GM06990 (cell line): ENCODE results near the gene CDH20.

Experiments
- DNase-seq: peaks from one replicate; pipeline ENCODE4 v3.0.0-alpha.2; 2011; ENCODE audit not compliant: insufficient read length; ENCODE audit errors: extremely low read depth
- H3K27me3 ChIP-seq: replicated peaks from 2 replicates; pipeline ENCODE4 v1.6.0; 2011; ENCODE audit warnings: low read length; ENCODE audit not compliant: control insufficient read depth, insufficient read depth
- H3K36me3 ChIP-seq: 2 replicates; pipeline ENCODE4 v1.5.1; 2011; ENCODE audit warnings: low read length; ENCODE audit not compliant: control insufficient read depth, insufficient read depth
- H3K4me3 ChIP-seq: replicated peaks from 2 replicates; pipeline ENCODE4 v1.5.1; 2011; ENCODE audit warnings: low read depth, mild to moderate bottlenecking, control low read depth, low read length
- TF ChIP-seq, protein P1 (sequence below): IDR thresholded peaks from 2 replicates; pipeline ENCODE4 v1.5.1; 2011; ENCODE audit warnings: low read length, control low read depth, mild to moderate bottlenecking, inconsistent platforms; ENCODE audit not compliant: insufficient read depth, poor library complexity, severe bottlenecking

Gene CDH20

DNA sequence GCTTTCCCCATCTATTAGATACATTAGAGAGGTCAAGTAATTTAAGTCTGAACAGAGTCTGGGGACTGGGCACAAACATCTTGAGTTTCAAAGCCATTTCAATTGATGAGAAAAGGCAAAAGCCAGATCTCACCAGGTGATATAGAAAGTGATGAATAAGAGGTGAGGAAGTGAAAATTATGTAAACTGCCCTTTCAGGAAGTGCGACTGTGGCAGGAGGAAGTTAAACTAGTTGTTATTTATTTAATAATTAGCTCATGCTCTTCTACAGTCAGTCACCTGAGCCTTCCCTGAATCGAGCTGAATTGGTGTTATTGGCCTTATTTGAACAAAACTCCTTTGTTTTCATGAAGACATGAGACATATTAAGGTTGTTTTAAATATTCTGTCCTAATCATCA, 115.1 kb downstream of the CDH20 start:
- H3K36me3 ChIP-seq, result no peaks in the 10 kb centered on the region
- no peak for DNase-seq

DNA sequence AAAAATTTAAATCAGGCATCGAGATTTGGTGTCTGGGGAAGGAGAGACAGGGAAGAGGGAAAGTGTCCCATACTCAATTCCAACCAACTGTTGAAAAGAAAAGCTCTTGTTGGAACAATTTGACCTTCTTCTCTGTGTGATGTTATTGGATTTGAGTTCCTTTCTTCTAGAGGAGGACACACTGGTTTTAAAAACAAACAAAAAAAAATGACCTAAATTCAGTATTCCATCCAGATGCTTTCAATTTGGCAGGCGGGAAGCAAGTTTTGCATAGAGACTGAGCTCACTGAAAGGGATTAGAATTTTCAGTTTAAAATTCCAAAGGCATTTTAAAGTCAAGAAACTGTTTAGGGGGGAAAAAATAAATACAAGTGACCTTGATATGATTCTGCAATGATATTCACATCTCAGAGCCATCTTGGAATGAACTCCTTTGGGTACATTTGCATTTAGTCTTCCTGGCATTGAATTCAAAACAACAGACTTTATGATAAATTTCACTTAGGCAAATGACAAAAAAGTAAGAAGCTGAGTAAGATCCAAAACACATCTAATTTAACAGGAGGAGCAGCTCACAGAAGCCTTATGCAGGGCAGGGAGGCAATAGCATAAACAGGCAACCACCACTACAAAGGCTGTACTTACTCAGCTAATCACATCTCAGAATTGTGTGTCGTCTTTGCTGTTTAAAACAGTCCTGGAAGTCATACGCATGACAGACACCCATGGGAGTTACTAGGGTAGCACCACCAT, 126.8 kb downstream of the CDH20 start:
- Histone ChIP-seq H3K4me3 (no peak overlapping the region), H3K36me3 (no peaks in the 10 kb centered on the region), H3K27me3 (no peaks in the 10 kb centered on the region; the same call in 1 of the 2 replicates)
- DNase-seq, result no peak
- TF ChIP-seq, protein P1, sequence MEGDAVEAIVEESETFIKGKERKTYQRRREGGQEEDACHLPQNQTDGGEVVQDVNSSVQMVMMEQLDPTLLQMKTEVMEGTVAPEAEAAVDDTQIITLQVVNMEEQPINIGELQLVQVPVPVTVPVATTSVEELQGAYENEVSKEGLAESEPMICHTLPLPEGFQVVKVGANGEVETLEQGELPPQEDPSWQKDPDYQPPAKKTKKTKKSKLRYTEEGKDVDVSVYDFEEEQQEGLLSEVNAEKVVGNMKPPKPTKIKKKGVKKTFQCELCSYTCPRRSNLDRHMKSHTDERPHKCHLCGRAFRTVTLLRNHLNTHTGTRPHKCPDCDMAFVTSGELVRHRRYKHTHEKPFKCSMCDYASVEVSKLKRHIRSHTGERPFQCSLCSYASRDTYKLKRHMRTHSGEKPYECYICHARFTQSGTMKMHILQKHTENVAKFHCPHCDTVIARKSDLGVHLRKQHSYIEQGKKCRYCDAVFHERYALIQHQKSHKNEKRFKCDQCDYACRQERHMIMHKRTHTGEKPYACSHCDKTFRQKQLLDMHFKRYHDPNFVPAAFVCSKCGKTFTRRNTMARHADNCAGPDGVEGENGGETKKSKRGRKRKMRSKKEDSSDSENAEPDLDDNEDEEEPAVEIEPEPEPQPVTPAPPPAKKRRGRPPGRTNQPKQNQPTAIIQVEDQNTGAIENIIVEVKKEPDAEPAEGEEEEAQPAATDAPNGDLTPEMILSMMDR, result no peak

More for the DNA sequence above, 115.1 kb downstream of the CDH20 start:
- Histone ChIP-seq H3K27me3 (no peaks in the 10 kb centered on the region), H3K4me3 (no peak overlapping the region)
- TF ChIP-seq, protein P1, result no peak

DNA sequence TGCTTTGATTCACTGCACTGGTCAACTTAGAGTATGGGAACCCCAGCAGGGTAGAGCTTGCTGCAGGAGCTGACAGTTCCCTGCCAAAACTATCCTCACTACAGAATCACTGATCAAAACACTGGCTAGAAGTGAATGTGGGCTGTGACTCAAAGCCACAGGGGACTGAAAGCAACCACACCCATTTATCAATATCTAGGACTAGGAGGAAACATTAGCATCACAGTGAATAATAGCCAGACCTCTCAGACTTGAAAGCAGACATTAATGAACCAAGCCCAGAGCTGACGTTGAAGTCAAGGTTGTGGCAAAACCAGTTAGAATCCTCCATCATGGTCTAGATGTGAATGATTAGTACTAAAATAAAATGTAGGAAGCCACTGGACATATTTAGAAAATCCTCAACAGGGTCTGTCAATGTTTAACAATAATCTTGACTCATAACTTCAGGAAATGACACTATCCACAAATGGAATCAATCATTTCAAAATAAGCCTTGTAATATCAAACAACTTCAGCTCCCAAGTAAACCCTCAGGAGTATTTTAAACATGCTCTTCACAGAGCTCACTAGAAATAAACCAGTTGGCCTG, 131.4 kb downstream of the CDH20 start:
- DNase-seq, result no peak
- Histone ChIP-seq H3K36me3 (no peaks in the 10 kb centered on the region), H3K4me3 (no peak overlapping the region), H3K27me3 (no peaks in the 10 kb centered on the region; the same call in 1 of the 2 replicates)
- TF ChIP-seq, protein P1, result no peak

DNA sequence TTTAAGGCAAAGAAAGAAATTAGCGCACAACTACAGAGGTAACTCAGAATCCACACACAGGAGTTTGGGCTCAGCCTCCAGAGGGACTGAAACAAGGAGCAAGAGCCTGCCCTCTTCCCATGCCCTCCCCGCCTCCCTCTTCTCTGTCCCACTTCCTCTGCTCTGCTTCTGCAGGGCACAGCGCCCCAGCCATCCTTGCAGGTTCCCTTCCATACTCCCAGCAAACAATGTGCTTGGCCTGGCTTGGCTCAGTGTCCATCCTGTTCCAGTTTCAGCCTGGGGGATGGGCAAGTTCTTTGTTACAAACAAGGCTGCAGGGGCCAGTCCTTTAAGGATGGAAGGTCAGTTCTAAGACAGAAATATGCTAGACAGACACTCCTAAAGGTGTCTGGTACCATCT, 133.5 kb downstream of the CDH20 start:
- Histone ChIP-seq H3K27me3 (no peaks in the 10 kb centered on the region; the same call in 1 of the 2 replicates), H3K4me3 (no peak overlapping the region), H3K36me3 (no peaks in the 10 kb centered on the region)
- DNase-seq, result no peak
- TF ChIP-seq, protein P1, result no peak

DNA sequence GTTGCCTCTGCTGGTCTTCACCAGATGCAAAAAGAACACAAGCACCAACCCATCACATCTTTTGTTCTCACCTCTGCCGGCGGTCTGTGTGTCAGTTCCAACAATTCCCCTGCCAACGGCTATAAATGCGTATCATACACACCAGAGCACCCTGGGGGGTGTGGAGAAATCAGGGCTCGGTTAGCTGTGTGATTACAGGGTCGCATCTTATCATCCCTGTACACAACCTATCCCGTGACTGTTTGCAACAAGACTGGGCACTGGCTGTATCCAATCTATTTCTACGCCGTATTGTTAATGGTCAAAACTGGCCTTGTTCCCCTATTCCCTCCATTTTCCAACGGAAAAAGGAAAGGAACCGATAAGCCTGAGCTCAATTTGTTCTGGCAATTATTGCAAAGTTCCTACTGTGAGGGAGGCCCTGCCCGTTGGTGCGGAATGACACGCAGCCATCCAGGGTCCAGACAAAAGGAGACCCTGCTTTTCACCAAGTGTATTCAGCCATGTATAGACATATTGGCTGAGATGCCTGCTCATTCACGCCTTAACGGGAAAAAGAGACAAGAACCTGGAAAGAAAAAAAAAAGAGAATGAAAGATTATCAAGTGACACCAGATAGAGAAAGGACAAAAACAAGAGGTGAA, 136.9 kb downstream of the CDH20 start:
- TF ChIP-seq, protein P1, result no peak
- DNase-seq, result no peak
- H3K36me3 ChIP-seq, result no peaks in the 10 kb centered on the region
- no peak overlapping the region for H3K4me3 ChIP-seq
- no peaks in the 10 kb centered on the region for H3K27me3 ChIP-seq
